GM19025 (cell line): Measurements from ENCODE around the gene LFNG.
"Not testable (repeated sequence)": the region's sequence is repeated elsewhere in the genome, so short reads cannot be mapped to it uniquely, and the experiment has no call there.

ENCODE experiments used
- ATAC-seq: cut with Tn5 transposase; IDR thresholded peaks from one replicate; pipeline ENCODE4 v1.9.1; 2021; ENCODE audit warnings: mild to moderate bottlenecking, low read depth, moderate library complexity; ENCODE audit not compliant: unreplicated experiment

LFNG gene

DNA sequence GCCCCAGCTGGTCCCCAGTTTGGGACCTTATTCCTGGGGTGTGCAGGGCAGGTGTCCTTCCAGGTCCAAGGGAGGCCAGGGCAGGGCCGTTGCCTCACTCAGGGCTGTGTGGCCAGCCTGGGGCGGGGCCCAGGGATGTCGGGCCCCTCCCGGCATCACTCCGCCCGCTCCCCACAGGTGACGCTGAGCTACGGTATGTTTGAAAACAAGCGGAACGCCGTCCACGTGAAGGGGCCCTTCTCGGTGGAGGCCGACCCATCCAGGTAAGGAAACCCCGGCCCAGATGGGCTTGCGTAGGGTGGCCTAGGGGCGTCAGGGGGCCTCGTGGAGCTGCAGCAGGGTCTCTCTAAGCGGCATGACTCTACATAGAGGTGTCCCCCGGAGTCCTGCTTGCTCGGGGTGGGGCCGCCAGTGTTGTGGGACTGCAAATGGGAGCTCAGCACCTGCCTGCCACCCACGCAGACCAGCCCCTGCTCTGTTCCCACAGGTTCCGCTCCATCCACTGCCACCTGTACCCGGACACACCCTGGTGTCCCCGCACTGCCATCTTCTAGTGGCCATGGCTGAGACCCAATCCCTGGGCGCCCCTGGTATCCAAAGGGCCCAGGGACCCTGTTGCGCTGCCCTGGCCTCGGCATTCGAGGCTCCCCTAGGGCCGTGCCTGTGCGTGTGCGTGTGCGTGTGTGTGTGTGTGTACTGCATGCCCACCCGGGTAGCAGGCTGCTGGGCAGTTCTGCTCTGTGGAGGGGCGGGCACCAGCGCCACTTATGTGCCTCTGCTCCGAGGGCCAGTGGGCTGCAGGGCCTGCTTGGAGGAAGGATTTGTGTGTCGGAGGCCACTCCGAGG lies 7.3 kb downstream of the LFNG start:
- ATAC-seq = no peak

DNA sequence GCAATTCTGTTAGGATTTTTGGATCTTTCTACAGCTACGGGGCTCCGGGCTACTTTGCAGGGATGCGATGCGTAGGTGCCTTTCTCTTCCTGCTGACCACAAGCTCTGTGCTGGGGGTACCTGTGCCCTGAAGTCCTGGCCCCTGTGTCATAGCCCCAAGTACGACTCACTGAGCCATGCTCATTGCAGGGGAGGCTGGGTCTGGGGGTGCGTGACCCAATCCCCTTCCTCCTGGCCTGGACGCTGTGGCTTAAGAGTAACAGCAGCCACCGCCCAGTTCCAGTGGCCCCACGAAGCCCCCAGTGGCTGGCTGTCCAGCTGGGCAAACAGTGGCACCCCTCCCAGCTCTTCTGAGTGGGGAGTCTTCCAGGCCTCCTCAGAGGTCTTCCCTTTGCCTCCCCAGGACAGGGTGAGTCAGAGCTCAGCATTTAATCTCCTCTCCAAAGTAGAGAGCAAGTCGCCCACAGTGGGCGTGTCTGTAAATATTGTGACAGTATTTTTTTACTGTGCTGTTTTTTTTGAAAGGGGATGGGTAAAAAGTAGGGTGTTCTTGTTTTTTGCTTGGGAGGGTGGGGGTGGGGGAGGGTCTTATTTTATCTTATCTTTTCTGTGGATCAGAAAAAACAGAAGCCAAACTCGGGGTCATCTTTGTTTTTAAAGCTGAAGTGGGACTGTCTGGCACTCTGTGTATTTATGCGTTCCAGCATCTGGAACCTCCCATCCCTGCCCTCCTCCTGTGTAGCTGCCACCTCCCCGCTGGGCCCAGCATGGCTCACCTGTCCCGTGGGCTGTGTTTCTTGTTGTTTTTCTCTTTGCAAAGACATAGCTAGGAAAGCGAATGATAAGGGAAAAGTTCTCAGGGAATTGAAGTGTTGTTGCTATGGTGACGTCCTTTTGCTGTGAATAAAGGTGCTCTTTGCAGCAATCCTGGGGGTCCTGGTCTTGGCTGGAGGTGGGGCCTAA lies 8.2 kb downstream of the LFNG start:
- ATAC-seq = no peak

DNA sequence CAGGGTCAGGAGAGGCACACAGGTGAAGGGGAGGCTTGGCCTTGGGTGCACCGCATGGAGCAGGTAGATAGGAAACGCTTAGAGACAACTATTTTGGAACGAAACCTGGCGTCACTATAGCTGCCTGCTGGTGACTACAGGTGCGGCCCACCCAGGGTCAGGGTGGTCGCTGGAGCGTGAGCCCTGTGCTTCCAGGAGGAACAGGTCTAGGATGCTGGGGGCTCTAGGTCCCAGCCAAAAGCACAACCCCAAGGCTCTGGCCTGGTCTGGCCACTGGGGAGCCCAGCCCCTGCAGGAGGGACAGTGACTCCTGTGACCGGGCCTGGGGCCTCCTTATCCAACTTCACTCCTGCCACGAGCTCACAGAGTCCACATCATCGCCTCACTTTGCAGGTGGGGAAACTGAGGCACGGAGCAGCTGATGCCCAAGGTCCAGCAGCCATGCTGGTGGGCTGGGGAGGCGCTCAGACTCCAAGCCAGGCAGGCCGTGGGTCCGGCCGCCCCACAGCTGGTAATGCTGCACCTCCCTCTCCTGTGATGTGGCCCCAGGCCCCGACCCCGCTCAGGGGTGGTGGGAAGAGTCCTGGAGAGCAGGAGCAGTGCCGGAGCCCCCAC lies 9.0 kb downstream of the LFNG start:
- ATAC-seq = no peak

DNA sequence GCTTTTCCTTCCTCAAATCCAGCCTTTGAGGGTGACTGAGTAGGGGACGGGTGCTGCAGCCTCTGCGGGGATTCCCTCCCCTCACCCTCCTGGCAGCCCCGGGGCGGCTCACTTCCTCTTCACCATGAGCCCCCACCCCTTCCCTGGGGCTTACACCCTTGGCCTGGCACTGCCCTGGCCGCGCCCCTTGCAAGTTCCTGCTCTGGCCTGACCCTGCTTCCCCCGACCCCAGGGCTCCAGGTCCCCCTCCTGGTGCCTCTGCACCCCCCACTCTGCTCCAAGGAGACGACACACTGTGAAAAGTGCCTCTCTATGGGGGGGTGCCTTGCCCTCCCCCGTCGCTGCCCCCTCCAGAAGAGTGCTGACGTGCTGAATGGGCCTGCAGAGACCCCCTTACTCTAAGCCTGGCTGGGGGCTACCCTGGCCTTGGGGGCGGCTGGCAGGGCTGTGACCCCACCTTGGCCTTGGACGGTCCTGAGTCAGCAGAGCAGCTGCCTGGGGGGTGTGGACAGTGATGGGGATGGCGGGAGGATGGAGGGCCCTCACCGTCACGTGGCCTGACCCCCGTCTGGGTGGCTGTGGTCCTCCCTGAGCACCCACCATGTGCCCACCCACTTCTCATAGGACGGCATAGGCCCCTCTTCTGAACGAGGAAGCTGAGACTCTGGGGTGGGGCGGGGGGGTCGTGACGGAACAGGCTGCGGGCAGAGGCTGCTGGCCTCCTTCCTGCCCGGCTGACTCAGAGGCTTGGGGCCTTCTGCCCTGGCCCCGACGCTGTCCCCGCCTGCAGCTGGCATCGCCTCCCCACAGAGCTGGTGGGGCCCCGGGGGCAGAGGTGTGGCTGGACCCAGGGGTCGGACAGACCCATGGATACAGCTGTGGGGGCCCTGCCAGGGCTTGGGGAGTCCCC lies 9.8 kb downstream of the LFNG start:
- peak; percentile 45 for ATAC-seq

DNA sequence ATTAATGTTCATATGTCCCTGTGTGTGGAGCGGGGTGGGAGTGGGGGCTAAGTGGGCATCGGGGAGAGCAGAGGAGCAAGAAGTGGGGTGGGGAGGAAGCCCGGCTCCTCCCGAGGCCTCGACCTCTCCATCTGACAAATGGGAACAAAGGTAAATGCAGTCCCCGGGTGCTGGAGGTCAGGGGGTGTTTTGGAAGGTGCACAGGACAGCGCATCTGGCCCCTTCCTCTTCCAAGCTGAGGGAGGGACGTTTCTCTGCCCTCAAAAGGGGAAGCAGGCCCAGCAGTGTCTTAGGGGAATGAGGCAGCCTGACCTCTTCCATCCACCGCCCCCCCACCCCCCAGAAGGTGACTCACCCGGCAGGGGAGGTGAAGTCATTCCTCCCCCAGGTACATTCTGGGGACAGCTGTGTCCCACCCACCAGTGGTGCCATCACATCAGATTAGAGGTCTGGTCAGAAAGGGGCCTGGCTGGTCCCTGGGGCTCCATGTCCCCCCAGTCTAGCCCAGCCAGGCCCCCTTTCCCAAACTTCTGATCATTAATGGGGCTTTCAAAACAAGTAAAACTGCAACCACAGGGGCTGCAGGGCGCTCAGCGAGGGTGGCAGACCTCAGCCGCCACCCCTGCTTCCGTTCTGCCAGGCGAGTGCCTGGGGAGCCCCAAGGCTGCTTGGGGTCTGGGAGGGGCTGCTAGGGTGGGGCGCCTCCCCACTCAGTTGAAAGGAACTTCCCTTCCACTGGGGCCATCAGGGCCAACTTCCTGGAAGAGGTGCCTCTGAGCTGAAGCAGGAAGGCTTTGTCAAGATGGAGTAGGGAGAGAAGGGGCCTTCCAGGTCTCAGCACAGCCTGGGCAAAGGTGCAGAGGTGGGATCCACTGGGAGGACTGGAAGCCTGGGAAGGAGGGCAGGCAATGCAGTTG lies 10.8 kb downstream of the LFNG start:
- peak; percentile 54 for ATAC-seq

DNA sequence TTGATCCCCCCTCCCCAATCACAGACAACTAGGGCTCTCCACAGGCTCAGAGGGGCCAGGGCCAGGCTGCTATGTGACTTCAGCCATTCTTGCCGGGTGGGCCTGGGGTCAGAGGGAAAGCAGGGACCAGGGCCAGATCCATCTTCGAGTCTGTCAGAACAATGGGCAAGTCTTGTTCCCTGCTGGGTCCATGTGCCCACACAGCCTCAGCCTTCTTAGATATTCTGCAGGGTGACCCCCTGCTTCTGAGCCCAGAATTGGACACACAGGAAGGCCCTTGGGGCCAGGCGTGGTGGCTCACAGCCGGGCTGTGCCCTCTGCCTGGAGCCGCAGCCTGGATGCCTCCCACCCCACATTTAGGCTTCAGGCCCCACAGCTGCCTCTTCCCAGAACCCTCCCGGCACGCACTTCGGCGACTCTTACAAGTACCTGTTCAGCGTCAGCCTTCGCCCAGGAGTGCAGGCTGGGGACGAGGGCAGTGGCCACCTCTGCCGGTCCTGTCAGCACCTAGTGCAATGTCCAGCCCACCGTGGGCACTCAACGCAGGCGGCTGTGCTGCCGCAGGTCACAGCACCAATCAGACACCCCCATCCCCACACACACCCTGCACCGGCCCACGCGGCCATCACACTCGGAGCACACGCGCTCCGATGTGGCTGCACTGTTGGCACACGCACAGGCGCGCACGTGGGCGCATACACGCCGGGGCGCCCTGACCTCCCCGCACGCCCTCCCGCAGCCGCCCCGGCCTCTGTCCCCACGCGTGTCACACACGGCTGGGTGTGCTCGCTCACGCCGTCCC lies 11.6 kb downstream of the LFNG start:
- not testable (repeated sequence) for ATAC-seq

DNA sequence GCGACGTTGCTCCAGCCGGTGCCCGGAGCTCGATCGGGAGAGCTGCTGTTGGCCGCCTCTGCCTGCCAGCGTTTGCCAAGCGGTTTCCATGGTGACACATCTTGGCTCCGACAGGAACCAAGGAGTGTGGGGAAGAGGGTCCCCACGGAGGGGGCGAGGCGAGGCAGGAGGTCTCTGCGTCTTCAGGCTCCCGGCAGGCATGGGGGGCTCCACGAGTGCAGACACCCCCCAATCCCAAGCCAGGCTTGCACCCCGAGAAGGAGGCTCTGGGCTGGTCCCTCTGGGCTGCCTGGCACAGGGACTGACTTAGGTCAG lies 12.2 kb downstream of the LFNG start:
- not testable (repeated sequence) for ATAC-seq

DNA sequence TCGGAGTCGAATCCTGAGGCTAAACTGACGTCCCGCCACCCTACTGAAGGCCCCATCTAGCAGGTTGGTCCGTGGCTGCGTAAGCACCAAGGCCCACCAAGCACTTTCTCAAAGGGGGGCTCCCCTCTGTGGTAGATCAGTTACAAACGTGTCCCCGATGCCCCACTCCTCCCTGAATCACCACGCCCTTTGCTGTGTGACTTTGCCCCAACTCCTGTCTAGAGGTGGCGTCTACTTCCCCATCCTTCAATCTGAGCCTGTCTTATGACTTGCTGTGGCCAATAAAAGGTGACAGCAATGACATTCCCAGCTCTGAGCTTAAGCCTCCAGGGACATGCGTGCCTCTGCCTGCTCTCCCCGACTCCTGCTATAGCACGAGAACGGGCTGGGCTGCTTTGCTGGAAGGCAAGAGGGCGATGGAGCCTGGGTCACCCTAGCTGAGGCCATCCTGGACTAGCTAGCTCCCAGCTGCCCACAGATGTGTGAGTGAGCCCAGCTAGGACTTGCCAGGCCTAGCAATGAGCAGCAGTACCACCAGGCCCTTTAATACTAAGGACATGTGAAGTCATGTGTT lies 12.7 kb downstream of the LFNG start:
- not testable (repeated sequence) for ATAC-seq

DNA sequence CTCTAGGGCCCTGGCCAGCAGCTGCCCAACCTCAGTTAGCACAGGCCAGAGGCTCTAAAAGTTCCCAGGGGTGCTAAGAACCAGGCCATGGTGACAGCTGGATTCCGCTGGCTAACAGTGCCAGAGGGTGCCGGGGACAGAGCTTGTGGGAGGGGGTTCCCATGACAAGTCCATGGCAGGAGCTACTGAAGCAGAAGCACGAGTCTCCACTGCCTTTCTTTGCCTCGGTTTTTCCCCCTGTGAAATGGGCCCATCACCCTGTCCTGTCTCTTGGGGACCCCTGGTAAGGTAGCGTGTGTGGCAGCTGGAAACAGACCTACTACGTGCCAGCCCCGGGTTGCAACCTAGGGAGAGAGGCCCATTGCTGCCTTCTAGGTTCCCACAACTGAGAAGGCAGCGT lies 13.2 kb downstream of the LFNG start:
- not testable (repeated sequence) for ATAC-seq

DNA sequence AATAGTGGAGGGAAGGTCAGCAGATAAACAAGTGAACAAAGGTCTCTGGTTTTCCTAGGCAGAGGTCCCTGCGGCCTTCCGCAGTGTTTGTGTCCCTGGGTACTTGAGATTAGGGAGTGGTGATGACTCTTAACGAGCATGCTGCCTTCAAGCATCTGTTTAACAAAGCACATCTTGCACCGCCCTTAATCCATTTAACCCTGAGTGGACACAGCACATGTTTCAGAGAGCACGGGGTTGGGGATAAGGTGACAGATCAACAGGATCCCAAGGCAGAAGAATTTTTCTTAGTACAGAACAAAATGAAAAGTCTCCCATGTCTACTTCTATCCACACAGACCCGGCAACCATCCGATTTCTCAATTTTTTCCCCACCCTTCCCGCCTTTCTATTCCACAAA lies 14.0 kb downstream of the LFNG start:
- ATAC-seq = not testable (repeated sequence)

DNA sequence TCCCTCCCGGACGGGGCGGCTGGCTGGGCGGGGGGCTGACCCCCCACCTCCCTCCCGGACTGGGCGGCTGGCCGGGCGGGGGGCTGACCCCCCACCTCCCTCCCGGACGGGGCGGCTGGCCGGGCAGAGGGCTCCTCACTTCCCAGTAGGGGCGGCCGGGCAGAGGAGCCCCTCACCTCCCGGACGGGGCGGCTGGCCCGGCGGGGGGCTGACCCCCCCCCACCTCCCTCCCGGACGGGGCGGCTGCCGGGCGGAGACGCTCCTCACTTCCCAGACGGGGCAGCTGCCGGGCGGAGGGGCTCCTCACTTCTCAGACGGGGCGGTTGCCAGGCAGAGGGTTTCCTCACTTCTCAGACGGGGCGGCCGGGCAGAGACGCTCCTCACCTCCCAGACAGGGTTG lies 14.6 kb downstream of the LFNG start:
- not testable (repeated sequence) for ATAC-seq

DNA sequence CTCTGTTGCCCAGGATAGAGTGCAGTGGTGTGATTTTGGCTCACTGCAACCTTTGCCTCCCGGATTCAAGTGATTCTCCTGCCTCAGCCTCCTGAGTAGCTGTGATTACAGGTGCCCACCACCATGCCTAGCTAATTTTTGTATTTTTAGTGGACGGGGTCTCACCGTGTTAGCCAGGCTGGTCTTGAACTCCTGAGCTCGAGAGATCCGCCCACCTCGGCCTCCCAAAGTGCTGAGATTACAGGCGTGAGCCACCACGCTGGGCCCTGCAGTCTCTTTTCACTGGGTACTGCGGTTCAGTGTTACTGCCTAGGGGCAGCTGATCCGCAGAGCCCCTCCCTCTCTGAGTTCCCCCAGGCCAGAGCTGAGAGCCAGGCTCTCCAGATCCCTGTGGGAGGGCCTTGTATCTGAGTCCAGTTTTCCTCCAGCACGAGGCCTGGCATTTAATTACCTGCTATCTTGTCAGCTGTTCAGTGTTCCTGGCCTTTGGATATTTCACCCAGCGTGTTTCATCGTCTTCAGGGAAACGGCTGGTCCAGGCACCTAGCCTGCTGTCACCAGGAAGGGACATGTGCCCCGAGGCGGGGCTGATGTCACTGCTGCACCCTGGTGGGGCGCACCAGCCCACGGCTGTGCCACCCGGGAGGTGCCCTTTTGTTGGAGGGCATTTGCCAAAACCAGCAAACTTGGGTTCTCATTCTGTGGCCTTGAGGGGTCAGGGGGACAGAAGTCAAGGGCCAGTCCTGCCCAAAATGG lies 16.5 kb downstream of the LFNG start:
- not testable (repeated sequence) for ATAC-seq

DNA sequence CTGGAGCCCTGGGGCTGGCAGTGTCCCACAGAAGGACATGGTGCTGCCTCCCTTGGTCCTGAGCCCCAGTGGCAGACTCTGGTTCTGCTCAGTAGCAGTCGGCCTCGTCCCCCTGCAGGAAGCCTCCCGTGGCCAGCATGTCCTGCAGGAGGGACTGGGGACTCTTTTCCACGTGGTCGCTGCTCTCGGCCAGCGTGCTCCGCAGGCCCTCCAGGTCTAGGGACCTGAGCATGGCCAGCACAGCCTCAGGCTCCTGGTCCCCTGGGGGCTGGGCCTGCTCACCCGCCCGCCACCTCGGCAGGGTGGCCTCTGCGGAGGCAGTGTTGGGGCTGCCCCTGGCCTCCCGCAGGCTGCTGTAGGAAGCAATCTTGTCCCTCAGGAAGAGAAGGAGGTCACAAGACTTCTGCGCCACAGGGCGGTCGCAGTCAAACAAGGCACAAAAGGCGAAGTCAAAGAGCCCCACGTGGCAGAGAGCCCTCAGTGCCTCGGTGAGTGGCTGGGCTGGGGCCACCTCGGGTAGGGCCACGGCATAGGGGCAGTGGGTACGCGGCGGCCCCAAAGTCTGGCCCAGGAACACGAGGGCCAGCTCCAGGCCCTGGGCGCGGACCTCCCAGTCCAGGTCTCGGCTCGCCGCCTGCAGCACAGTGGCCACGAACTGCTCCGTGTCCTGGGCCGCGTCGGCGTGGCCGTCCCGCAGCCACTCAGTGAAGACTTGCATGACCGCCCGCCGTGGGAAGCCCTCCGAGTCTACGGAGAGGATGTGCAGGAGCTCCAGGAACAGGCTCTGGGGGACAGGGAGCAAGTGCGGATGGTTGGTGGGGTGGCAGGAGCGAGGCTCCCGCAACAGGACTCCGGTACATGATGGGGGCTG lies 18.6 kb downstream of the LFNG start:
- no peak for ATAC-seq

DNA sequence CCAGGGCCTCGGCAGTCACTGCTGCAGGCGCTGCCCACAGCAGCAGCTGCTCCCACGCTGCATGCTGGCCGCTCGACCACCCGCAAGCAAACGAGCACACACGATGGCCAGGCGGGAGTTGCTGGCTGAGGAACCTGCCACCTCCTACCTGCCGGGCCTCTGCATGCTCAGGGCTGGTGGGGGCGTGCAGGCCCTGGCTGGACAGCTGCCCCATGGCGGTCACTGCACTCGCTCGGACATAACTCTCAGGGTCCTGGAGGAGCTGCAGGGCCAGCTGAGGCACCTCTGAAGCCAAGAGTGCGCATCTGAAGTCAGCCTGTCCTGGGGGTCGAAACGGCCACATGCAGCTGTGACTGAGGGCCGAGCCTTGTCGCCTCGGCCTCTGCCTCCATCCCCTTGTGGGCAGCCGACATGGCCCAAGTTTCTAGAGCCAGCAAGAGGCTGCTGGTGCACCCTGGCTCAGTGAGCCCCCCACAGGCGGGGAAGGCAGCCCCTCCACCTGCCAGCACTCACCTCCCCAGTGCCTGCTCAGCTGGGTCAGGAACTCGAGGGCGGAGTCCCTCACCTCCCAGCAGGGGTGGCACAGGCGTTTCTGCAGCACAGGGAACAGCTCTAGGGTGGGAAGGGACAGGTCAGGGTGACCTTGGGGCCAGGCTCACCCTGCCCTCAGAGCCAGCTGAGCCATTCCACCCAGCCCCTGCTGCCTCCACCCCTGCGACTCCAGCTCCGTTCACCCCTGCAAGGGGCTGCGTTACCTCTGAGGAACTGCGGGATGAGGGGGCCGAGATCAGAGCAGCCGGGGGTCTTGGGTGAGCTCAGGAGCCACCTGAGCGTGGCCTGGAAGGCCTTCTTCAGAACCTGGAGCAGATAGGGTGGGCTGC lies 19.7 kb downstream of the LFNG start:
- ATAC-seq = no peak

DNA sequence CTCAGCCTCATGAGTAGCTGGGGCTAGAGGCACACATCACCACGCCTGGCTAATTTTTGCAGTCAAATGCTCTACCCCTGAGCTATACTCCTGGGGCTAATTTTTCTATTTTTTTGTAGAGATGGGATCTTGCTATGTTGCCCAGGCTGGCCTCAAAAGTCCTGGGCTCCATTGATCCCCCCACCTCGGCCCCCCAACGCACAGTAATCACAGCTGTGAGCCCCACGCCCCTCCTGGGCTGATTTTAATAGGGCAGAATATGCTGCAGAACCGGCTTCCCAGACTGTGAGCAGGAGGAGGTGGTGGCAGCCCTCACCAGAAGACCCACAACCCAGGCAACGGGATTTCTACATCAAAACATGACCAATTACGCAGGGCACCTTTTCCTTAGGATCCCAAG lies 20.6 kb downstream of the LFNG start:
- no peak for ATAC-seq
